Endothelial cell of umbilical vein (primary cell): ENCODE data around the gene SLC37A1.

Experiments
- MYC ChIP-seq: IDR thresholded peaks from one replicate; pipeline ENCODE4 v1.6.1; 2011; ENCODE audit warnings: mild to moderate bottlenecking, low read depth, low read length
- POLR2A ChIP-seq: IDR thresholded peaks from 2 replicates; pipeline ENCODE4 v1.6.1; 2012; ENCODE audit warnings: low read depth, mild to moderate bottlenecking, control low read depth, low read length
- TF ChIP-seq, protein P1 (sequence below), 2 donors: IDR thresholded peaks; 1 replicate in 1 of 2; 2 replicates in 1 of 2; pipeline ENCODE4 v1.5.1; 2011; ENCODE audit warnings: low read length in 2 of 2, mild to moderate bottlenecking in 2 of 2, moderate library complexity in 2 of 2, control low read depth in 1 of 2, inconsistent platforms in 1 of 2, low read depth in 1 of 2; ENCODE audit not compliant: insufficient read depth in 1 of 2; ENCODE audit errors: extremely low read depth in 1 of 2

DNA sequence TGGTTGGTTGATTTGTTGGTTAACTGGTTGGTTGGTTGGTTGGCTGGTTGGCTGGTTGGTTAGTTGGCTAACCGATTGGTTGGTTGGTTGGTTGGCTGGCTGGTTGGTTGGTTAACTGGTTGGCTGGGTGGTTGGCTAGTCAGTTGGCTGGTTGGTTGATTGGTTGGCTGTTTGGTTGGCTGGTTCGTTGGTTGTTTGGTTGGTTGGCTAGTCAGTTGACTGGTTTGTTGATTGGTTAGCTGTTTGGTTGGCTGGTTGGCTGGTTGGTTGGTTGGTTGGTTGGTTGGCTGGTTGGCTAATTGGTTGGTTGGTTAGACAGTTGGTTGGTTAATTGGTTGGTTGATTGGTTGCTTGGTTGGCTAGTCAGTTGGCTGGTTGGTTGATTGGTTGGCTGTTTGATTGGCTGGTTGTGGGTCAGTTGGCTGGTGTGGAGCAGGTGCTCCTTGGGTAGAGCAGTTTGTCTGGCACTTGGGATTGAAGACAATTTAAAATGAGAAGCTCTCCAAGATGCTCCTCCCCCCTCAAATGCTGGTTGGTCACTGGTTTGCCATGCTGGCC lies 24.6 kb upstream of the SLC37A1 start:
- TF ChIP-seq, protein P1, sequence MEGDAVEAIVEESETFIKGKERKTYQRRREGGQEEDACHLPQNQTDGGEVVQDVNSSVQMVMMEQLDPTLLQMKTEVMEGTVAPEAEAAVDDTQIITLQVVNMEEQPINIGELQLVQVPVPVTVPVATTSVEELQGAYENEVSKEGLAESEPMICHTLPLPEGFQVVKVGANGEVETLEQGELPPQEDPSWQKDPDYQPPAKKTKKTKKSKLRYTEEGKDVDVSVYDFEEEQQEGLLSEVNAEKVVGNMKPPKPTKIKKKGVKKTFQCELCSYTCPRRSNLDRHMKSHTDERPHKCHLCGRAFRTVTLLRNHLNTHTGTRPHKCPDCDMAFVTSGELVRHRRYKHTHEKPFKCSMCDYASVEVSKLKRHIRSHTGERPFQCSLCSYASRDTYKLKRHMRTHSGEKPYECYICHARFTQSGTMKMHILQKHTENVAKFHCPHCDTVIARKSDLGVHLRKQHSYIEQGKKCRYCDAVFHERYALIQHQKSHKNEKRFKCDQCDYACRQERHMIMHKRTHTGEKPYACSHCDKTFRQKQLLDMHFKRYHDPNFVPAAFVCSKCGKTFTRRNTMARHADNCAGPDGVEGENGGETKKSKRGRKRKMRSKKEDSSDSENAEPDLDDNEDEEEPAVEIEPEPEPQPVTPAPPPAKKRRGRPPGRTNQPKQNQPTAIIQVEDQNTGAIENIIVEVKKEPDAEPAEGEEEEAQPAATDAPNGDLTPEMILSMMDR (IDR thresholded peaks at IDR 0.05; ENCODE audit: extremely low read depth in 1 of 2, insufficient read depth in 1 of 2, low read depth in 1 of 2, low read length in 2 of 2): no peak
- no peak for TF ChIP-seq POLR2A
- no peak for TF ChIP-seq MYC
